ENCODE data around the gene CADM2. TPM values are rescaled to one million over a fixed set of nuclear protein-coding genes. Genes with fewer than 3 reads are reported as not detected.

Gene CADM2
- total RNA-seq, 2 donors from 2014 or later: 24.1 to 29.8 TPM

DNA sequence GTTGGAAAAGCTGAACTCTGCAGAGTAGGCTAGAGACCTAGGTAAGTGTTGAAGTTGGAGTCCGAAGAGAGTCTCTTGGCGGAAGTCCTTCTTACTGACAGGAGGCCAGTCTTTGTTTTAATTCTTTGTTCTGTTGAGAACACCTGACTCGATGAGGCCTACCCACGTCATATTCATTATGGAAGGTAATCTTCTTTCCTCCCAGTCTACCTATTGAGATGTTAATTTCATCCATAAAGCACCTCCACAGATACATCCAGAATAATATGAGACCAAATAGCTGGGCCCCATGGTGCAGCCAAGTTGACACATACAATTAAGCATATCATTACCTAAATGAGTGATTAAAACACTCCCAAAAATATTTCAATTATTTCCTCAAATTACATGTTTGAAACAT is 515.5 kb downstream of the CADM2 start:
- TF ChIP-seq, protein P1, sequence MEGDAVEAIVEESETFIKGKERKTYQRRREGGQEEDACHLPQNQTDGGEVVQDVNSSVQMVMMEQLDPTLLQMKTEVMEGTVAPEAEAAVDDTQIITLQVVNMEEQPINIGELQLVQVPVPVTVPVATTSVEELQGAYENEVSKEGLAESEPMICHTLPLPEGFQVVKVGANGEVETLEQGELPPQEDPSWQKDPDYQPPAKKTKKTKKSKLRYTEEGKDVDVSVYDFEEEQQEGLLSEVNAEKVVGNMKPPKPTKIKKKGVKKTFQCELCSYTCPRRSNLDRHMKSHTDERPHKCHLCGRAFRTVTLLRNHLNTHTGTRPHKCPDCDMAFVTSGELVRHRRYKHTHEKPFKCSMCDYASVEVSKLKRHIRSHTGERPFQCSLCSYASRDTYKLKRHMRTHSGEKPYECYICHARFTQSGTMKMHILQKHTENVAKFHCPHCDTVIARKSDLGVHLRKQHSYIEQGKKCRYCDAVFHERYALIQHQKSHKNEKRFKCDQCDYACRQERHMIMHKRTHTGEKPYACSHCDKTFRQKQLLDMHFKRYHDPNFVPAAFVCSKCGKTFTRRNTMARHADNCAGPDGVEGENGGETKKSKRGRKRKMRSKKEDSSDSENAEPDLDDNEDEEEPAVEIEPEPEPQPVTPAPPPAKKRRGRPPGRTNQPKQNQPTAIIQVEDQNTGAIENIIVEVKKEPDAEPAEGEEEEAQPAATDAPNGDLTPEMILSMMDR (conservative IDR thresholded peaks at IDR 0.05): no peak
- H3K9ac ChIP-seq (ENCODE audit: extremely low read depth, low read length, poor library complexity, severe bottlenecking): no peak overlapping the region
- peaks cover 1% of the 10 kb centered on the region for H3K4me1 Mint-ChIP-seq
- peak overlapping the region; percentile 28 for H3K27ac Mint-ChIP-seq
- H3K36me3 Mint-ChIP-seq (ENCODE audit: low read depth): no peaks in the 10 kb centered on the region
- H3K4me3 Mint-ChIP-seq: no peak overlapping the region
- no peaks in the 10 kb centered on the region for H3K9me3 Mint-ChIP-seq
- H3K9me3 ChIP-seq (ENCODE audit: control insufficient read depth, low read length): no peaks in the 10 kb centered on the region
- H3K4me1 ChIP-seq (ENCODE audit: control insufficient read depth, insufficient read depth, low read length): no peaks in the 10 kb centered on the region
- 77 to 94% methylated on average over 3 to 4 of the region's 4 CpGs for WGBS, 2 experiments (ENCODE audit: insufficient coverage in 1 of 2, insufficient read length in 1 of 2)
- no peak for DNase-seq
- no peaks in the 10 kb centered on the region for H3K27me3 ChIP-seq (ENCODE audit: control insufficient read depth, insufficient read depth, low read length, poor library complexity, severe bottlenecking)
- H3K27ac ChIP-seq (ENCODE audit: low read depth, low read length): no peak overlapping the region
- no peak overlapping the region for H3K4me3 ChIP-seq (ENCODE audit: low read length)
- no peaks in the 10 kb centered on the region for H3K27me3 Mint-ChIP-seq (ENCODE audit: insufficient read depth)
- no peaks in the 10 kb centered on the region for H3K36me3 ChIP-seq (ENCODE audit: control insufficient read depth, insufficient read depth, low read length)

DNA sequence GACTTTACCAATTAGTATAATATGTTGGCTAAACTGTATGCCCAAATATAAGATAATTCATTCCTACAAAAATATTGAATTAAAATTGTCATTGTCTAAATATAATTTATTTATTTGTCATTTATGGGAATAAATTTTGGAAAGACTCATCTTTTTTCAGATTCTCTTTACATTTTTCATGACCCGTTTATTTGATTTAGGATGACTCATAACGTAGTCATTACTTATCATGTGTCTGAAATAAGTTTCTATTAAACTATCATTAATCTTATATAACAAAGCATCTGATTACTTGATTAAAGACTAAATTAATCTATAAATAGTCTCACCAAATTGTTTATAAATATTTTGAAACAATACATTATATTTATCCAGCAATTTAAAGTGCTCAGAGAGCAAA is 516.6 kb downstream of the CADM2 start:
- Histone ChIP-seq H3K27ac (ENCODE audit: low read depth, low read length) (no peak overlapping the region), H3K4me3 (ENCODE audit: low read length) (no peak overlapping the region), H3K27me3 (ENCODE audit: control insufficient read depth, insufficient read depth, low read length, poor library complexity, severe bottlenecking) (no peaks in the 10 kb centered on the region), H3K4me1 (ENCODE audit: control insufficient read depth, insufficient read depth, low read length) (no peaks in the 10 kb centered on the region), H3K9ac (ENCODE audit: extremely low read depth, low read length, poor library complexity, severe bottlenecking) (no peak overlapping the region), H3K9me3 (ENCODE audit: control insufficient read depth, low read length) (no peaks in the 10 kb centered on the region), H3K36me3 (ENCODE audit: control insufficient read depth, insufficient read depth, low read length) (no peaks in the 10 kb centered on the region)
- Mint-ChIP-seq H3K4me1 (no peaks in the 10 kb centered on the region), H3K9me3 (no peaks in the 10 kb centered on the region), H3K27me3 (ENCODE audit: insufficient read depth) (no peaks in the 10 kb centered on the region), H3K36me3 (ENCODE audit: low read depth) (no peaks in the 10 kb centered on the region), H3K27ac (no peak overlapping the region), H3K4me3 (no peak overlapping the region)
- TF ChIP-seq, protein P1 (conservative IDR thresholded peaks at IDR 0.05): no peak
- WGBS, 2 experiments (ENCODE audit: insufficient coverage in 1 of 2, insufficient read length in 1 of 2): no CpG with 5 or more reads among the region's 2 CpGs
- no peak for DNase-seq

DNA sequence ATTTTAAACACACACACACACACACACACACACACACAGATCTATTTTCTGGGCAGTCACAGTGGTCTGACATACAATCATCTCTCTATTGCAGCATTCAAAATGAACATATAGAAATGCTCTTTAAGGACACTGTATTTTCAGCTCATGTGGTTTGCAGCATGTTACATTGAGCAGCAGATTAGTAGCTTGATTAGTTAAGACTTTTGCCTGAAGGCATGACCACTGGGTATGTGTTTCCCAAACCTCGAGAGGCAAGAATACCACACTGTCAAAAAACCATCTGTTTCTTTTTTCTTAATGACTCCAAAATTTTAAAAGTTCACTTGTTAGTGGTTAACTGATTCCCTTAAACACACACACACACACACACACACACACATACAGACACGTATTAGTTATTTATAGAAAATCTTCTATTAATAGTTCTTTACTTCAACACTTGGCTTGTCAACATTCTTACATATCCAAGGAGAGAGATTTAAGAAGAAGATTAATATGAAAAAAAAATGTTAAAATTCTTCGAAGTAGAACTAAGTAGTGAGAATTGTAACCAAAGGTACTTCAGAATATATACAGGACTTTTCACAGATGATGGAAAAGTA is 518.2 kb downstream of the CADM2 start:
- Mint-ChIP-seq H3K36me3 (ENCODE audit: low read depth) (no peaks in the 10 kb centered on the region), H3K27ac (no peak overlapping the region), H3K4me1 (no peaks in the 10 kb centered on the region), H3K4me3 (no peak overlapping the region), H3K27me3 (ENCODE audit: insufficient read depth) (no peaks in the 10 kb centered on the region), H3K9me3 (no peaks in the 10 kb centered on the region)
- no peak for DNase-seq
- Histone ChIP-seq H3K27me3 (ENCODE audit: control insufficient read depth, insufficient read depth, low read length, poor library complexity, severe bottlenecking) (no peaks in the 10 kb centered on the region), H3K36me3 (ENCODE audit: control insufficient read depth, insufficient read depth, low read length) (no peaks in the 10 kb centered on the region), H3K27ac (ENCODE audit: low read depth, low read length) (no peak overlapping the region), H3K4me3 (ENCODE audit: low read length) (no peak overlapping the region), H3K4me1 (ENCODE audit: control insufficient read depth, insufficient read depth, low read length) (no peaks in the 10 kb centered on the region), H3K9ac (ENCODE audit: extremely low read depth, low read length, poor library complexity, severe bottlenecking) (no peak overlapping the region), H3K9me3 (ENCODE audit: control insufficient read depth, low read length) (no peaks in the 10 kb centered on the region)
- TF ChIP-seq, protein P1 (conservative IDR thresholded peaks at IDR 0.05): no peak
- 95% methylated on average over 2 of the region's 3 CpGs; no CpG with 5 or more reads in 1 of the 2 experiments for WGBS, 2 experiments (ENCODE audit: insufficient coverage in 1 of 2, insufficient read length in 1 of 2)

Measured in endodermal cell (in vitro differentiated cells).